ENCODE results near the gene CELF2. TPM values are rescaled to one million over a fixed set of nuclear protein-coding genes. Genes with fewer than 3 reads are reported as not detected.

CELF2 gene
- total RNA-seq, 1 experiment from 2014 or later, result 0.27 TPM

- Mint-ChIP-seq H3K4me1 (ENCODE audit: low read depth, unreplicated experiment) (no peaks in the 10 kb centered on the region), H3K27me3 (ENCODE audit: insufficient read depth, unreplicated experiment) (peaks cover 27% of the 10 kb centered on the region), H3K27ac (ENCODE audit: unreplicated experiment) (no peak overlapping the region), H3K9me3 (ENCODE audit: unreplicated experiment) (no peaks in the 10 kb centered on the region), H3K36me3 (ENCODE audit: insufficient read depth, unreplicated experiment) (no peaks in the 10 kb centered on the region), H3K4me3 (ENCODE audit: unreplicated experiment) (no peak overlapping the region)
- TF ChIP-seq CTCF (IDR thresholded peaks at IDR 0.05; ENCODE audit: insufficient read depth in 1 of 2, low read depth in 1 of 2, low read length in 1 of 2, severe bottlenecking in 1 of 2, unreplicated experiment in 1 of 2), result no peak
- no peak for DNase-seq
- Histone ChIP-seq H3K27me3 (replicated peaks; ENCODE audit: control insufficient read depth, insufficient read depth, low read length) (no peaks in the 10 kb centered on the region; the same call in 1 of the 2 replicates), H3K9me3 (no peaks in the 10 kb centered on the region), H3K4me3 (ENCODE audit: low read depth, low read length) (no peak overlapping the region), H3K36me3 (ENCODE audit: control insufficient read depth, insufficient read depth, low read length) (no peaks in the 10 kb centered on the region), H3K4me1 (no peaks in the 10 kb centered on the region)
- BruUV-seq (replicated peaks), result no TSS peak
- ChIA-PET CTCF (no interaction called here), POLR2A (no interaction called here)
- intact Hi-C loops (cut with micrococcal nuclease; ENCODE audit: unreplicated experiment), result no loop called here
These were observed 152.9 kb downstream of the CELF2 start for GRCh38 chr10:11170574-11170973.

- DNase-seq, result no peak
- no peak overlapping the region for H3K4me3 Mint-ChIP-seq (ENCODE audit: unreplicated experiment)
- ChIA-PET POLR2A (no interaction called here), CTCF (no interaction called here)
- Histone ChIP-seq H3K9me3 (no peaks in the 10 kb centered on the region), H3K4me1 (no peaks in the 10 kb centered on the region), H3K27me3 (replicated peaks; ENCODE audit: control insufficient read depth, insufficient read depth, low read length) (no peaks in the 10 kb centered on the region; the same call in 1 of the 2 replicates), H3K4me3 (ENCODE audit: low read depth, low read length) (no peak overlapping the region), H3K36me3 (ENCODE audit: control insufficient read depth, insufficient read depth, low read length) (no peaks in the 10 kb centered on the region)
- intact Hi-C loops (cut with micrococcal nuclease; ENCODE audit: unreplicated experiment), result no loop called here
- H3K4me1 Mint-ChIP-seq (ENCODE audit: low read depth, unreplicated experiment), result no peaks in the 10 kb centered on the region
- no peak overlapping the region for H3K27ac Mint-ChIP-seq (ENCODE audit: unreplicated experiment)
- no TSS peak for BruUV-seq (replicated peaks)
- TF ChIP-seq CTCF (IDR thresholded peaks at IDR 0.05; ENCODE audit: insufficient read depth in 1 of 2, low read depth in 1 of 2, low read length in 1 of 2, severe bottlenecking in 1 of 2, unreplicated experiment in 1 of 2), result no peak
- H3K9me3 Mint-ChIP-seq (ENCODE audit: unreplicated experiment), result no peaks in the 10 kb centered on the region
- H3K27me3 Mint-ChIP-seq (ENCODE audit: insufficient read depth, unreplicated experiment), result peaks cover 31% of the 10 kb centered on the region
- no peaks in the 10 kb centered on the region for H3K36me3 Mint-ChIP-seq (ENCODE audit: insufficient read depth, unreplicated experiment)
These were observed 153.6 kb downstream of the CELF2 start for GRCh38 chr10:11170993-11171851.

- peaks cover 27% of the 10 kb centered on the region for H3K27me3 Mint-ChIP-seq (ENCODE audit: insufficient read depth, unreplicated experiment)
- no TSS peak for BruUV-seq (replicated peaks)
- H3K4me3 ChIP-seq (ENCODE audit: low read depth, low read length), result no peak overlapping the region
- POLR2A ChIA-PET, result no interaction called here
- no peak for TF ChIP-seq CTCF (IDR thresholded peaks at IDR 0.05; ENCODE audit: insufficient read depth in 1 of 2, low read depth in 1 of 2, low read length in 1 of 2, severe bottlenecking in 1 of 2, unreplicated experiment in 1 of 2)
- H3K9me3 ChIP-seq, result no peaks in the 10 kb centered on the region
- no peaks in the 10 kb centered on the region; the same call in 1 of the 2 replicates for H3K27me3 ChIP-seq (replicated peaks; ENCODE audit: control insufficient read depth, insufficient read depth, low read length)
- intact Hi-C loops (cut with micrococcal nuclease; ENCODE audit: unreplicated experiment), result no loop called here
- DNase-seq, result no peak
- no peaks in the 10 kb centered on the region for H3K36me3 ChIP-seq (ENCODE audit: control insufficient read depth, insufficient read depth, low read length)
- no peaks in the 10 kb centered on the region for H3K4me1 ChIP-seq
- CTCF ChIA-PET, result no interaction called here
- no peaks in the 10 kb centered on the region for H3K4me1 Mint-ChIP-seq (ENCODE audit: low read depth, unreplicated experiment)
- no peaks in the 10 kb centered on the region for H3K36me3 Mint-ChIP-seq (ENCODE audit: insufficient read depth, unreplicated experiment)
- no peaks in the 10 kb centered on the region for H3K9me3 Mint-ChIP-seq (ENCODE audit: unreplicated experiment)
- H3K4me3 Mint-ChIP-seq (ENCODE audit: unreplicated experiment), result no peak overlapping the region
- no peak overlapping the region for H3K27ac Mint-ChIP-seq (ENCODE audit: unreplicated experiment)
These were observed 155.4 kb downstream of the CELF2 start for GRCh38 chr10:11173042-11173441.
